Mucosa of rectum (tissue), 2 donors: ENCODE data around the gene DSCAM.

Experiments
- H3K27ac ChIP-seq, 2 donors: one replicate each; pipeline ENCODE4 v1.7.0; 2013; ENCODE audit warnings: inconsistent platforms in 2 of 2, low read depth in 2 of 2, low read length in 2 of 2
- H3K27me3 ChIP-seq, 2 donors: one replicate each; pipeline ENCODE4 v1.7.0; 2013; ENCODE audit warnings: low read length in 2 of 2; ENCODE audit not compliant: control insufficient read depth in 2 of 2, insufficient read depth in 2 of 2
- H3K36me3 ChIP-seq, 2 donors: one replicate each; pipeline ENCODE4 v1.7.0; 2013; ENCODE audit warnings: low read length in 2 of 2; ENCODE audit not compliant: control insufficient read depth in 2 of 2, insufficient read depth in 2 of 2
- H3K4me1 ChIP-seq, 2 donors: one replicate each; pipeline ENCODE4 v1.7.0; 2013; ENCODE audit warnings: low read length in 2 of 2, mild to moderate bottlenecking in 1 of 2; ENCODE audit not compliant: control insufficient read depth in 2 of 2, insufficient read depth in 2 of 2
- H3K4me3 ChIP-seq, 2 donors: one replicate each; pipeline ENCODE4 v1.7.0; 2013; ENCODE audit warnings: low read length in 2 of 2
- H3K9ac ChIP-seq, 2 donors: one replicate each; pipeline ENCODE4 v1.7.0; 2013; ENCODE audit warnings: low read length in 2 of 2, low read depth in 1 of 2, mild to moderate bottlenecking in 1 of 2
- H3K9me3 ChIP-seq, 2 donors: one replicate each; pipeline ENCODE4 v1.7.0; 2013; ENCODE audit warnings: low read length in 2 of 2; ENCODE audit not compliant: control insufficient read depth in 2 of 2
- donor health status: healthy.
- donor health status: Normal muscosa, but diverticular disease.

The DSCAM gene

GRCh38 chr21:40546647-40547046 lies 300.3 kb downstream of the DSCAM start:
- Histone ChIP-seq H3K9me3 (peaks cover 0 to 12% of the 10 kb centered on the region in 2 donors), H3K27ac (no peak overlapping the region), H3K9ac (no peak overlapping the region), H3K4me3 (no peak overlapping the region), H3K4me1 (no peaks in the 10 kb centered on the region), H3K27me3 (no peaks in the 10 kb centered on the region), H3K36me3 (no peaks in the 10 kb centered on the region)

- no peaks in the 10 kb centered on the region for H3K36me3 ChIP-seq
- peaks cover 0 to 4% of the 10 kb centered on the region in 2 donors for H3K9me3 ChIP-seq
- H3K27me3 ChIP-seq = no peaks in the 10 kb centered on the region
- H3K27ac ChIP-seq = no peak overlapping the region
- no peaks in the 10 kb centered on the region for H3K4me1 ChIP-seq
- no peak overlapping the region for H3K4me3 ChIP-seq
- no peak overlapping the region for H3K9ac ChIP-seq
Observed at GRCh38 chr21:40540216-40540615, 306.7 kb downstream of the DSCAM start.

- H3K27ac ChIP-seq = no peak overlapping the region
- no peaks in the 10 kb centered on the region for H3K27me3 ChIP-seq
- no peaks in the 10 kb centered on the region for H3K36me3 ChIP-seq
- H3K9me3 ChIP-seq = peaks cover 0 to 4% of the 10 kb centered on the region in 2 donors
- H3K9ac ChIP-seq = no peak overlapping the region
- H3K4me3 ChIP-seq = no peak overlapping the region
- no peaks in the 10 kb centered on the region for H3K4me1 ChIP-seq
Observed at GRCh38 chr21:40534886-40535285, 312.1 kb downstream of the DSCAM start.

GRCh38 chr21:40531431-40532110 lies 315.4 kb downstream of the DSCAM start:
- H3K27me3 ChIP-seq = no peaks in the 10 kb centered on the region
- no peak overlapping the region for H3K27ac ChIP-seq
- no peak overlapping the region for H3K9ac ChIP-seq
- no peaks in the 10 kb centered on the region for H3K36me3 ChIP-seq
- peaks cover 0 to 9% of the 10 kb centered on the region in 2 donors for H3K9me3 ChIP-seq
- H3K4me3 ChIP-seq = no peak overlapping the region
- no peaks in the 10 kb centered on the region for H3K4me1 ChIP-seq

GRCh38 chr21:40531016-40531415 lies 315.9 kb downstream of the DSCAM start:
- Histone ChIP-seq H3K27ac (no peak overlapping the region), H3K9ac (no peak overlapping the region), H3K4me1 (no peaks in the 10 kb centered on the region), H3K9me3 (peaks cover 0 to 9% of the 10 kb centered on the region in 2 donors), H3K36me3 (no peaks in the 10 kb centered on the region), H3K27me3 (no peaks in the 10 kb centered on the region), H3K4me3 (no peak overlapping the region)

- Histone ChIP-seq H3K4me1 (no peaks in the 10 kb centered on the region), H3K9me3 (peaks cover 0 to 4% of the 10 kb centered on the region in 2 donors), H3K27me3 (no peaks in the 10 kb centered on the region), H3K36me3 (no peaks in the 10 kb centered on the region), H3K4me3 (no peak overlapping the region), H3K27ac (no peak overlapping the region), H3K9ac (no peak overlapping the region)
Observed at GRCh38 chr21:40517646-40518045, 329.3 kb downstream of the DSCAM start.

- Histone ChIP-seq H3K4me3 (no peak overlapping the region), H3K4me1 (no peaks in the 10 kb centered on the region), H3K27ac (no peak overlapping the region), H3K9ac (no peak overlapping the region), H3K36me3 (no peaks in the 10 kb centered on the region), H3K9me3 (peaks cover 0 to 4% of the 10 kb centered on the region in 2 donors), H3K27me3 (no peaks in the 10 kb centered on the region)
Observed at GRCh38 chr21:40516335-40516734, 330.6 kb downstream of the DSCAM start.

GRCh38 chr21:40512590-40512989 lies 334.4 kb downstream of the DSCAM start:
- Histone ChIP-seq H3K4me1 (no peaks in the 10 kb centered on the region), H3K36me3 (no peaks in the 10 kb centered on the region), H3K4me3 (no peak overlapping the region), H3K27me3 (no peaks in the 10 kb centered on the region), H3K9me3 (peaks cover 0 to 4% of the 10 kb centered on the region in 2 donors), H3K27ac (no peak overlapping the region), H3K9ac (no peak overlapping the region)

- Histone ChIP-seq H3K4me1 (no peaks in the 10 kb centered on the region), H3K36me3 (no peaks in the 10 kb centered on the region), H3K9me3 (no peaks in the 10 kb centered on the region), H3K4me3 (no peak overlapping the region), H3K9ac (no peak overlapping the region), H3K27ac (no peak overlapping the region), H3K27me3 (no peaks in the 10 kb centered on the region)
Observed at GRCh38 chr21:40507978-40508377, 339.0 kb downstream of the DSCAM start.

- no peaks in the 10 kb centered on the region for H3K36me3 ChIP-seq
- no peaks in the 10 kb centered on the region for H3K4me1 ChIP-seq
- H3K27me3 ChIP-seq = no peaks in the 10 kb centered on the region
- H3K4me3 ChIP-seq = no peak overlapping the region
- H3K27ac ChIP-seq = no peak overlapping the region
- H3K9me3 ChIP-seq = no peaks in the 10 kb centered on the region
- no peak overlapping the region for H3K9ac ChIP-seq
Observed at GRCh38 chr21:40505681-40506080, 341.3 kb downstream of the DSCAM start.
